Measurements from ENCODE around the gene OTC. TPM values are rescaled to one million over a fixed set of nuclear protein-coding genes. Genes with fewer than 3 reads are reported as not detected.

The OTC gene
- 0.31 TPM for total RNA-seq

DNA sequence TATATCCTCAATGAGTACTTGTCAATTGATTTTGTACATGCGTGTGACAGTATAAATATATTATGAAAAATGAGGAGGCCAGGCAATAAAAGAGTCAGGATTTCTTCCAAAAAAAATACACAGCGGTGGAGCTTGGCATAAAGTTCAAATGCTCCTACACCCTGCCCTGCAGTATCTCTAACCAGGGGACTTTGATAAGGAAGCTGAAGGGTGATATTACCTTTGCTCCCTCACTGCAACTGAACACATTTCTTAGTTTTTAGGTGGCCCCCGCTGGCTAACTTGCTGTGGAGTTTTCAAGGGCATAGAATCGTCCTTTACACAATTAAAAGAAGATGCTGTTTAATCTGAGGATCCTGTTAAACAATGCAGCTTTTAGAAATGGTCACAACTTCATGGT is at the start of gene OTC:
TSS of gene OTC (plus strand) at position 243 of the 400 bp plus-strand sequence. CDS start at position 336, 93 bp downstream.
- no peak for DNase-seq

DNA sequence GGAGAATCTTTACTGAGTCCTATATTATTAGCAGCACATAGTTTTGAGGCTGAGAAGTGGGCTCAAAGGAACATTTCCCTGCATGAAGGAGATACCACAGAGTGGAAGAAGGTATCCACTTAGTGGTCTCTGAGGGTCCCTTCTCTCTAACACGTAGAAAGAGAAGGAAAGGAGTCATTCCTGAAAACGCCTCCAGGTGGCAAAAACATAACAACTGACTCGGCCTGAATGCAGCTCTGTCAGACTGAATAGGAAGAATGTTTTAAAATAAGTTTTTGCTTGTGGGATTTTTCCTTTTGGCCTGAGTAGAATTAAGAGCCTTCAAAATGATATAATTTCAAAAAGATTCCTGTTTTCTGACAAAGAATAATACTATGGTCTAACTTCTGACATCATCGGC is 48.4 kb upstream of the OTC start:
- DNase-seq, result no peak

DNA sequence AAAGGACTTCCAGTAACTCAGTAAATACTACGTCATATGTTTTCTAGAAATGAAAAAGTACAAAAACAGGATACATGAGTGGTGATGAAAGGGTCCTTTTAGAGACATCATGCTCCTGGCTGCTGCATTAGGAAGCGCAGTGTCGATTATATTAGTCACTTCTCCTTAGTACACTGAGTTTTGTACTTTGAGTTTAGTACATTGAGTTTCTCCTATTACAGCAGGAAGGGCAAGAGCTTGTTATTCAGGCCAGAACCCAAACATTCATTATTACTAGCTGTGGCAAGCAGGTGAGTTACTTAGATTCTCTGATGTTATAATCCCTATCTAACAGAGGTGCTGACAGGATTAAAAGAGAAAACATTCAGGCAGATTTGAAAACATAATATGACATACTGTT is 46.4 kb upstream of the OTC start:
- no peak for DNase-seq

DNA sequence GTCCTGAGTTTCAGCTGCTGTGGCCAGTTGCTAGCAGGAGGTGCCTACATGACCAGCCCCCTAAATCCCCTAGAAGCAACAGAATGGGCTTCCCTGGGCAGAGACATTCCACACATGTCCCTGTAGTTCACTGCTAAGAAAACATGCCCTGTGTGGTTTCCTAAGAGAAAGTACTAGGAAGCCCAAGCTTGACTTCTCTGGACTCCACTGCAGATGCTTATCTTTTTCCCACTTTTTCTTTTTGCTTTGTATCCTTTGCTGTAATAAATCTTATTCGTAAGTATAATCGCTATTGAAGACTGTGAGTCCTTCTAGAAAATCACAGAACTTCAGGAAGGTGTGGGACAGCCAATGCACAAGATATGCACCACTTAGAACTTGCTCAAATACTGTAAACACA is 40.7 kb upstream of the OTC start:
- DNase-seq, result no peak

DNA sequence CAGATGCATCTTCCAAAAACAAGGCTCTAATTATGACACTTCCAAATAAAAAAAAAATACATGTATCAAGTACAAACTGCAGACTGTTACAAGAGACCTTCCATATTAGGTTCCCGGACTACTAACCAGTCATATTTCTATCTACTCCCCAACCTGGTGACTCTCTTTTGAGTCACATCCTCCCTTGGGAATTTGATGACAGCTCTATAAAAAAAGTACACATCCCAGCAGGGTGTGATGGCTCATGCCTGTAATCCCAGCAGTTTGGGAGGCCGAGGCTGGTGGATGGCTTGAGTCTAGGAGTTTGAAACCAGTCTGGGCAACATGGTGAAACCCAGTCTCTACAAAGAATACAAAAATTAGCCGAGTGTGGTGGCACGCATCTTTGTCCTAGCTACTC is 40.0 kb upstream of the OTC start:
- no peak for DNase-seq

DNA sequence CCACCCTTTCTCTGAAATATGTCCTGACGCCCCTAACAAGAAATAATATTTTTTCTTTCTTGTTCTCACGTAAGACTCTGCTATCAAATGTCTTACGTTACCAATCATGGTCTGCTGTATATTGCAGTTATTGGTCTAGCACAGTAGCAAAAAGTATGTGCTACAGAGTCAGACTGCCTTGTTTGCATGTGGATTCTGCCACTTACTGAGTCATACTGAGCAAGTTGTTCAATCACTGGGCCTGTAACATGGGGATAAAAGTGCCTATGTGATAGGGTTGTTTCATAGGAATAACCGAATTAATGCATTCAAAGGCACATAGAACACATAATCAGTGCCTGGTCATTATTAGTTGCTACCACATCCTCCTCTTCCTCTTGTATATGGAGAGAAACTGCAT is 39.2 kb upstream of the OTC start:
- DNase-seq, result no peak

DNA sequence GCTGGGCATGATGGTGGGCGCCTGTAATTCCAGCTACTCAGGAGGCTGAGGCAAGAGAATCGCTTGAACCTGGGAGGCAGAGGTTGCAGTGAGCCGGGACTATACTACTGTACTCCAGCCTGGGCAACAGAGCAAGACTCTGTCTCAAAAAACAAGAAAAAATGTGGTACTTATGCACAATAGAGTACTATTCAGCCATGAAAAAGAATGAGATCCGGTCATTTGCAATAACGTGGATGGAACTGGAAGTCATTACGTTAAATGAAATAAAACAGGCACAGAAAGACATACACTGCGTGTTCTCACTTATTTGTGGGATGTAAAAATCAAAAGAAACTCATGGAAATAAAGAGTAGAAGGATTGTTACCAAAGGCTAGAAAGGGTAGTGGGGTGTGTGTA is 37.2 kb upstream of the OTC start:
- DNase-seq, result no peak

DNA sequence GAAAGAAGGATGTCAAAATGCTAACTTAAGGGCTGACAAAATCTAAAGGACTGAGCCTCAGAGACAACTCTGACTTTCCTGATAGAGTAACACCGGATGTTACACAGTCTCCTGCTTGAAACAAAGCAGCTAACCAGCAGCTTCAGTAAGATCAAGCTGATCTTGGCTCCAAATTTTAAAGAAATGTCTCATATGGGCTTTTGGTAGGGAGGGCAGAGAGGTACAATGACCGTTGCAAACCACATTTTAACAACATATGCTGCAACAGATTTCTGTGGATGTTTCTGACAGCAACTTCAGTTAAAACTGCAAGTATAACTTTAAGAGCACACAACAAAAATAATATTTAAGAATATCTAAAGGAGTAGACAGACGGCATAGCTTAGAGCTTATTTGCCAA is 34.2 kb upstream of the OTC start:
- DNase-seq, result no peak

DNA sequence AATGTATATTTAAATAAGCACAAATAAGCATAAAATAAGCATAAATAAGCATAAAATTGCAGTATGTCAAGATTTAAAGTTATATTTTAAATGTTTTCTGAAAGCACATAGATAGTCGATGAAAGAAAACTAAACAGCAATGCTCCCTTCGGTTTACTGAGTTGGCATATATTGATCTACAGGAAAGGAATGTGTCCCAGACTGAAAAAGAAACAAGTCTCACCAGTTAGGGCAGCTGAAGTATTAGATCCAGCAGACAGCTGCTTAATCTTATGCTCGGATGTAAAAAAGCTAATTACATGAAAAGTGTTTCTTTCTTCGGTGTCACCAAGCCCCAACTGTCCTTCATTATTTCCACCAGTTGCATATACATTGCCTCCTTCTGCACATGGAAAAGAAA is 33.8 kb upstream of the OTC start:
- no peak for DNase-seq

DNA sequence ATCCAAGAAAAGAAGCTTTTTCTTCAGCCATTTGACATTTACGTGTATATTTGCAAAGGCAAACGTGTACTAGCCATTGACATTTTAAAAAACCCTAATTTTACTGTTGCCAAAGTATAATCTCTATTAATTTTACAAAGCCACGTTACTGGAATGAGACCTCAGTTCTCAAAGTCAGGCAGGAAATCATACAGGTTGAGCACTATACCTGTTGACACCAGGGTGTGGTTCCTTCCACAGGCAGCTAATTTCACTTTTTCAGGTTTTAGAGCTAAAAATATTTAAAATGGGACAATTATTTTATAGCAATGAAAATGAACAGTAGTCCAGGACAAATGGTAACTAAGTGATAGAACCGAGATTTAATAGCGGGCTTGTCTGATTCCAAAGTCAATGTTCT is 31.6 kb upstream of the OTC start:
- DNase-seq, result no peak

DNA sequence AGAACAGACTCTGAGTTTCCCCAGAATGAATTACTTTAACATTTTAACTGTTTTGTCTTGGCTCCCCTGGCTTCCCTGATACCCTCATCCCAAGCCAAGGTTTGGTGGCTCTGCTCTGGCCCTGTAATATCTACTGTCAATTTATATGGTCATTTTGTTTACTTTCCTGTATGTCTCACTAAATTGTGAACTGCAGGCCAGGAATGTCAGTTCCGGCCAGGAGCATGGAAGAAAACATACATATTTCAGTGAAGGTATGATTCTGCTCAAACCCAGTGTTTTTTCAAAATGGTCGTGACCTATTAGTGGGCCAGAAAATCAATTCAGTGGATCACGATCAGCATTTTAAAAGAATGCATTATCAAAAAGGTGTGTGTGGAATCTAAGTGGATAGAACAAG is 26.3 kb upstream of the OTC start:
- no peak for DNase-seq

DNA sequence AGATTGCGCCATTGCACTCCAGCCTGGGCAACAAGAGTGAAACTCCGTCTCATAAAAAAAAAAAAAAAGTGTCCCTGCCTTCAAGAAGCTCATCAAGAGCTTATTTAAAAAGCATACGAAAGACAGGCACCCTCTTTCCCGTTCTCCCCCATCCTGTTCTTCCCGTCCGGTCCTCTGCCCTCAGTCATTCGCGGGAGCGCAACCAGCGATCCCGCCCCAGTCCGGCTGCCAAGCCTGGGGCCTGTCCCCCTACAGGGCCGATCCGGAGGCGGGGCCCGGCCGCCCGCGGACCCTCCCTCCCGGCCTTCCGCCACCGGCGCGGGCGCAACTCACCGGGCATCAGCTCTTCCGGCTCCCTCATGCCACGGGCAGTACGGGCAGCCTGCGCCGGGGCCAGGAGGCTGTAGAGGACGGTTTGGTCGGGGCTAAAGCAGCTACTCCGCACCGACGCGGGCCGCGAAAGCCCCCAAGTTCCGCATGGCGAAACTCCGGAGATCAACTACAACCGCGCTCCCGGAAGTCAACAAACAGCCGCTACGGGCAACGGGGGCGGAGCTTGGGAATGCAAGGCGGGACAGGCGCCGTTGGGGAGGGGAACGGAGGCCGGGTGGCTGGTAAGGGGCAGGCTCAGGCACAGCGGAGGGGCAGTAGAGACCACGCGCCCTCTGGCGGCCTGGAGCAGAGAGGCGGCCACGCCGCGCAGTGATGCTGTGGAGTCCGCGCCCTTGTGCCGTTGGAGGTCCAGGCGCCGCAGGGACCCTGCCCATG is 25.2 kb upstream of the OTC start, which contains the start of gene RPGR:
TSS of gene RPGR (minus strand) at position 503 of the 768 bp plus-strand sequence. CDS start at position 361, 142 bp downstream.
- peak; percentile 87 for DNase-seq

DNA sequence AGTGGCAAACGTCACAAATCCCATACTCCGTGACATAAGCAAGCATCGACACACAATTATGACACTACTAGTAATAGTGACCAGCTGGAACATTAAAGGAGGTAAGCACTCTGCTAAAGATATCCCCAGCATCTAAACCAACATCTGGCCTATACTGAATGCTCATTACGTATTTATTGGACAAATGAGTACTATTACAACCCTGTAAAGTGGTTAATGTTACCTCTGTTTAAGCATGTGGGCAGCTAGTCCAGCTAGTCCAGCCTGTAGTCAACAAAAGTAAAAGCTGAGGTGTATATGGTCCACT is 24.7 kb upstream of the OTC start:
- DNase-seq, result no peak

DNA sequence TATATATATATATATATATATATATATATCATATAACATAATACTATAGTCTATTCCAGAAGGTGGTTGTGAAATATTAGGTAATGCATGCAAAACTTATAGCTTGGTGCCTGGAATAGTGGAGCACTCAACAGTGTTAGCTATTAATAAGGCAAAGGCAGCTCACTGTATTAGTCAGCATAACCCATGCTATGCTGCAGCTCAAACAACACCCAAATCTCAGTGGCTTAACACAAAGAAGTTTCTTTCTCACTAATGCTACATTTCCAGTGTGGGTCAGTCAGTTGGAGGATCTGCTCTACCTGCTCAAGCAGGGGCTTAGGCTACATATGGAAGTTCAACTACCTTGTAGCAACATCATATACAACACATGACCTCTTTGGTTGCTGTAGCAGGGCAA is 19.9 kb upstream of the OTC start:
- no peak for DNase-seq

DNA sequence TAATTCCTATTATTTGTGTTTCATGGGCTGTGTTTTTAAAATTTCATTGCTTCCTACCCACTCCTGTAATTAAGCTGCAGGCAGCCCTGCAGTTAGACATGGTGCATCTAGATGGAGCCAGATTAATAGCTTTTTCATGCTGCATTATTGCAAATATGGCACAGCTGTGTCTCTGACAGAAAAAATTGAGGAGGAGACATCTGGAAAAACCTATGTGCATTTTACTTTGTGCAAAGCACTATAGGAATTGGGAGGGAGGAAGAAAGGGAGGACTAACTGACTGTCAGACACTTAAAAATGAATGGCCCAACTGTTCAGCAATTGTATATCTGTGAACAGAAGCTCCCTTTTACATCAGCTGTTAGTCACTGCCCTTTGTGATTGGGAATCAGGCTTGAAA is 17.0 kb upstream of the OTC start:
- no peak for DNase-seq

DNA sequence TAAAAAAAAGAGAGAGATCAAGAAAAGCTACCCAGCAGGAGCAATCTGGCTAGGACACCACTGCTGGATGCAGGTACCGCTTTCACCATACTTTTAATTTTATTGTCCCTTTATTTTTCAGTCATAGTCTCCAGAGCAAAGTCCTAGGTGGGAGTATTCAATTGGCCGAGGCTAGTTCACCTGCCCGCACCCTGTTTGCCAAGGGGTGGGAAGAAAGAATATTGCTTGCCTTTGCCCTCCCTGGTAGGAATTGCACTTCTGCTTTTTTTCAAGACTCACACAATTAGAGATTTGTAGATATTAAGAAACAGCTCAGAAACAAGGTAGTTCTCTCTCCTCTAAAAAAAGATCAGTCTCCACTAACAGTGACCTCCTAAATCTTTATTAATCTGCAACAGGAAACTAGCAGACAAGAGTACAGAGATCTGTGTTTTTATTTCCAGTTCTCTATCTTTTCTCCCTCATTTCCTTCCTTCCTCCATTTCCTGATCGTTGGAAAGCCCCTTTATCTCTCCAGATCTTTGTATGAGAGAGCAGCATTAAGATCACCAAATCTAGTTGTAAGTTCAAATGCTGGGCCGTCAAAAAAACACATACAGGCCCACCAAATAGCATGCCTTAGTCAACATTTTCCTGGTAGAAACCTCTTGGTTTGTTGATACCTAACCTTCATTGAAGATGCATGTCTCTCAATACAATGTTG is 15.7 kb upstream of the OTC start:
- DNase-seq, result no peak

DNA sequence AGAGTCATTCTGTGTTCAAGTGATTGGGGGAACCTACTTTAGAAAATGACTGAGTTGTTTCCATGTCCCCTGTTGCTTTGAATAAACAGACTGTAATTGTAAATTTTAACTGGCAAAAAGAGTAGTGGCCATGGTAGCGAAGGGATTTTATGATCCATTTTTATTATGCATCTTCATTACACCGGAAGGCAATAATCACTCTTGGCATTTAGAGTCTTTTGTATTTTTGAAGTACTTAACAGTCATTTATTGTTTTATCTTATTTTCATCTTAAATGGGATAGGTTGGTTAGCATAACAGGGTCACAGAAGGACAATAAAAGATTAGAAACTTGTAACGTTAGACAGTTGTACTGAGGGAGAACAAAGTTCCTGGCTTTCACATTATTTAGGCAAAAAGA is 11.0 kb upstream of the OTC start:
- DNase-seq, result no peak

DNA sequence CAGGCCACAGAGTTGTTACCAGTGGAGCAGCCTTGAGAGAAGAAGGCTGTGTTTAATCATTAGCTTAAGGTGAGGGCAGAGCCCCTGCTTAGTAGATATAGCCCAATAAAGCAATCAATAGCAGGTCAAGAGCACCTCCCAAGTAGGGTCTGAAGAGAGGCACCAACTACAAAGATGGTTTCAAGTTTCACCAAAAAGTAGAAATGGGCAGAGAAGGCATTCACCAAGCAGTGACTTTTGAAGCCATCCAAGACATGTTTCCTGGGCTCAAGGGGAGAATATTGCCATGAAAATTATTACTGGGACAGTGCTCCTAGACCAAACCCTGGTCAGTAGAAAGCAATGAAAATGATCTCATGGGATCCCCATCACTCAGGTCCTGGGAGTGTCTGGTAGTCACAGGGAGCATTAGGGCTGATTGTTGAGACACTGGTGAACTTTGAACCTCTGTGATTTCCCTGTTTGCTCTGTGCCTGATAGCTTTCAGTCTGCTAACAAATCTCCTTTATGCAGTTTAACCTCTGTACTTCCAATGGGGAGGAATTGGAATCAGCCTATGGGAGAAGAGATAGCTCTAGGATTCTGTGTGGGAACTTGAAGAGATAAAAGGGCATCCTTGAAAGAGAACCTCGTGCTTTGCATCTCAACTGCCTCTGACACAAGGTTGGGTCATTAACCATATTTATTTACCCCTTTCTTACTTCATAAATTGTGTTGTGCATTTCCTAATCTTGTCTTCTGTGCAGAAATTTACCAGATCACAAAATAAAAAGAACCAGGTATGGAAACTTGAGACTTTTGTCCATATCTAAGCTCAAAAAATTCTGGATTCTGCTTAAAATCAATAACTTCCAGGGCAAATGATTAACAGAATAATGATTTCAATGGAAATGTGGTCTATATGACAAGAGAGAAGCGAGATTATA is 9.3 kb upstream of the OTC start:
- no peak for DNase-seq

DNA sequence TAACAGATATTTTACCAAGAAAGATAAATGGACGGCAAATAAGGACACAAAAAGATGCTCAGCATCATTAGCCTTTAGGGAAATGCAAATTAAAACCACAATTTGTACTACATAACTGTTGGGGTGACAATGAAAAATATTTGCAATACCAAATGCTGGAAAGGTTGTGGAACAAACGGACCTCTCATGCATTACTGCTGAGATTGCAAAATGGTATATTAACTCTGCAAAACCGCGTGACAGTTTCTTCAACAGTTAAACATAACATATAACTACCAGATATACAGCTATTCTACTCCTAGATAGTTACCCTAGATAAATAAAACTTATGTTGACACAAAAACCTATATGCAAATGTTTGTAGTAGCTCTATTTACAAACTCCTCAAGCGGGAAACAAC is 6.3 kb upstream of the OTC start:
- DNase-seq, result no peak

DNA sequence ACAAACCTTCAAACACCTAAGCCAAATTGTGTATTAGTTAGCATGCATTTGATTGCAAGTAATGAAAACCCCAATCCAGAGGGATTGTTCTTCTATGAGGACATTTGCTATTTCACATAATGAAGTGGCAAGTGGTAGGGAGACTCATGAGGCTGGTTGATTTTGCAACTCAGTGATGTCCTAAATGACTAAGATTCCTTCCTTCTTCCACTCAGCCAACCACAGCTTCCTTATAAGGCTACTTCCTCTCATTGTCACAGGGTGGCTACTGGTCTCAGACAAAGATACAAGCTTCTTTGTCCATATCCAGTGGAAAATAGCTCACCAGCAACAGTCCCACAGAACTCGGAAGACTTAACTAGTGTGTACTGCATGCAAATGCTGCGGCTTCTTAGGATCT is 5.3 kb upstream of the OTC start:
- no peak for DNase-seq

DNA sequence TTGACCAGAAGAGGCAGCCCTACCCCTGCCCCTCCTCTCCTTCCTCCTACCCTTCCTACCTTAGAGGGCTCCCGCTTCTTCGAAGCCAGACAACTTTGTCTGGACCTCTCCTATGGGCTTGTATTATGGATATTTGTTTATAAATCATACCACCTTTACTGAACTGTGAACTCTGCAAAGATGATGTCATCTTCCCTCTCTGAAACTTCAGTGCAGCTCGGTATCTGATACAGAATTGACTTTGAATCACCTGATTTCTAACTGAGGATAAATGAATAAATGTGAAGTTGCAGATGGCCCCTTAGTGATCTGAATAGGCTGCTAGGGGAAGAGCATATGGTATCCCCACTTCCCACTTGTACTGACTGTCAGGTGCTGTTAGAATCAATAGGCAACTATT is 1.1 kb upstream of the OTC start:
- DNase-seq, result no peak

DNA sequence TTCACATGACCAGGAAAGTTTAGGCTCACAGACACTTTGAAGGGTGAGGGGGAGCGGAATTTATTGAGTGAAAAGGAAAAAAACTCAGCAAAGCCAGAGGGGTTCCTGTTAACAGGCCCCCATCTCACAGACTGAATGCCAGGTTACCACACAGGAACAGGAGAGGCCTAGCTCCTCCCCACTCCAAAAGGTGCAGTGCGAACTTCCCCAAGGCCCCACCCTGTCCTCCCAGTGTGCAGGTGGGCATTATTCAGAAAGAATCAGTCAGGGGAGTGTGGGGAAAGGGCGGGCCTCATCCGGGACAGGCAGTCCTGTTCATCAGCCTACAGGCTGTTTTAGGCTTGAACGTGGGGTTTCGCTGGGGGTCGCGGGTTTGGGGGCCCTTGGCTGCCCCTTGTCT is 4.0 kb downstream of the OTC start:
- no peak for DNase-seq
